Esophagus squamous epithelium (tissue), 5 donors: Measurements from ENCODE around the gene CDC25B. TPM values are rescaled to one million over a fixed set of nuclear protein-coding genes. Genes with fewer than 3 reads are reported as not detected.

Experiments used
- DNase-seq: peaks from one replicate; lab custom pipeline; 2025; lab: John Stamatoyannopoulos, UW
- H3K27ac ChIP-seq, 4 donors: fragments of 200-600 bp; sonication (generic); one replicate each; pipeline ENCODE4 v1.5.1; 2016 to 2019; ENCODE audit warnings: mild to moderate bottlenecking in 1 of 4
- H3K27me3 ChIP-seq, 4 donors: fragments of 200-600 bp; sonication (generic); 1 replicate in 3 of 4; 2 replicates in 1 of 4; pipeline versions ENCODE4 v1.5.1 to v1.6.0; 2017 to 2021; ENCODE audit warnings: antibody characterized with exemption in 1 of 4
- H3K36me3 ChIP-seq, 3 donors: fragments of 200-600 bp; sonication (generic); one replicate each; pipeline ENCODE4 v1.5.1; 2016 to 2019
- H3K4me1 ChIP-seq, 3 donors: fragments of 200-600 bp; sonication (generic); one replicate each; pipeline ENCODE4 v1.5.1; 2017 to 2019
- H3K4me3 ChIP-seq, 4 donors: fragments of 200-600 bp; sonication (generic); 1 replicate in 3 of 4; 2 replicates in 1 of 4; pipeline ENCODE4 v1.5.1; 2016 to 2019; ENCODE audit warnings: mild to moderate bottlenecking in 2 of 4, moderate library complexity in 1 of 4
- H3K9me3 ChIP-seq, 3 donors: fragments of 200-600 bp; sonication (generic); one replicate each; pipeline ENCODE4 v1.5.1; 2016 to 2019
- CTCF ChIP-seq, 6 experiments: fragments of 450-650 bp in 4 of 6; fragments of 200-600 bp in 2 of 6; sonication (generic) in 2 of 6; IDR thresholded peaks; one replicate each; pipeline ENCODE4 v1.5.1; 2016 to 2019; ENCODE audit warnings: antibody characterized with exemption in 6 of 6, mild to moderate bottlenecking in 4 of 6, moderate library complexity in 4 of 6
- POLR2A ChIP-seq, 4 donors: fragments of 450-650 bp; IDR thresholded peaks; one replicate each; pipeline ENCODE4 v1.6.1; 2017; ENCODE audit warnings: antibody characterized with exemption in 4 of 4, mild to moderate bottlenecking in 4 of 4, moderate library complexity in 3 of 4
- WGBS, 2 donors: methylation state at CpG; one replicate each; pipeline ENCODE4 v1.1.5; 2018; 5-methylcytosine and 5-hydroxymethylcytosine counted together
- intact Hi-C: fragments of 100-400 bp; cut with DNase I; formaldehyde crosslinking; loops from one replicate; pipeline ENCODE4 v1.15.0; 2022
- total RNA-seq, 4 donors: library from RNA; depleted of rRNA; stranded (reverse); fragments of >200 nt; gene quantifications; one replicate each; pipeline ENCODE4 v1.1.0, GENCODE V29; 2016
- donor health status: DM: yes; HTN: yes; CAD: no.

CDC25B gene
- total RNA-seq, 4 donors from 2014 or later, result 15.6 to 26.2 (median 18.1) TPM

GRCh38 chr20:3801846-3802245 lies 5.7 kb downstream of the CDC25B start:
- no peak for DNase-seq
- peak overlapping the region in 1 of 4 donors; percentile 11 for H3K27ac ChIP-seq
- peaks cover 9 to 64% (median 50%) of the 10 kb centered on the region in 3 donors for H3K36me3 ChIP-seq
- no peak overlapping the region for H3K4me3 ChIP-seq
- TF ChIP-seq CTCF (IDR thresholded peaks at IDR 0.05), result no peak
- no peak for TF ChIP-seq POLR2A (IDR thresholded peaks at IDR 0.05)
- 60 to 83% methylated on average over 1 of the region's 13 CpGs for WGBS, 2 donors
- intact Hi-C loops, result no loop called here
- no peaks in the 10 kb centered on the region for H3K9me3 ChIP-seq
- peaks cover 46 to 94% (median 65%) of the 10 kb centered on the region in 3 donors for H3K4me1 ChIP-seq
- no peaks in the 10 kb centered on the region for H3K27me3 ChIP-seq

- H3K36me3 ChIP-seq, result peaks cover 9 to 64% (median 50%) of the 10 kb centered on the region in 3 donors
- no peak for DNase-seq
- TF ChIP-seq POLR2A (IDR thresholded peaks at IDR 0.05) (no peak), CTCF (IDR thresholded peaks at IDR 0.05) (no peak)
- no peaks in the 10 kb centered on the region for H3K9me3 ChIP-seq
- 90% methylated on average over 7 to 10 of the region's 11 CpGs for WGBS, 2 donors
- H3K27me3 ChIP-seq, result no peaks in the 10 kb centered on the region
- intact Hi-C loops, result no loop called here
- H3K4me1 ChIP-seq, result peaks cover 46 to 94% (median 66%) of the 10 kb centered on the region in 3 donors
- H3K27ac ChIP-seq, result peak overlapping the region in 1 of 4 donors; percentile 96
- H3K4me3 ChIP-seq, result no peak overlapping the region
Observed at GRCh38 chr20:3802524-3803239, 6.6 kb downstream of the CDC25B start.

GRCh38 chr20:3803289-3803688 lies 7.2 kb downstream of the CDC25B start:
- DNase-seq, result no peak
- H3K4me3 ChIP-seq, result no peak overlapping the region
- no peaks in the 10 kb centered on the region for H3K27me3 ChIP-seq
- peaks cover 9 to 64% (median 50%) of the 10 kb centered on the region in 3 donors for H3K36me3 ChIP-seq
- whole genome bisulfite sequencing, 2 donors, result 86% methylated on average over 13 of the region's 14 CpGs; no CpG with 5 or more reads in 1 of the 2 donors
- peaks cover 49 to 94% (median 66%) of the 10 kb centered on the region in 3 donors for H3K4me1 ChIP-seq
- H3K9me3 ChIP-seq, result no peaks in the 10 kb centered on the region
- peak overlapping the region in 1 of 4 donors; percentile 96 for H3K27ac ChIP-seq
- intact Hi-C loops, result no loop called here
- TF ChIP-seq CTCF (IDR thresholded peaks at IDR 0.05), result no peak
- TF ChIP-seq POLR2A (IDR thresholded peaks at IDR 0.05), result no peak

GRCh38 chr20:3803854-3804253 lies 7.7 kb downstream of the CDC25B start:
- Histone ChIP-seq H3K4me3 (no peak overlapping the region), H3K36me3 (peaks cover 9 to 58% (median 50%) of the 10 kb centered on the region in 3 donors), H3K4me1 (peaks cover 52 to 94% (median 63%) of the 10 kb centered on the region in 3 donors), H3K9me3 (no peaks in the 10 kb centered on the region), H3K27ac (peak overlapping the region; percentile 68 to 97 (median 94)), H3K27me3 (no peaks in the 10 kb centered on the region)
- TF ChIP-seq POLR2A (IDR thresholded peaks at IDR 0.05) (no peak), CTCF (IDR thresholded peaks at IDR 0.05) (no peak)
- 73 to 84% methylated on average over 6 of the region's 6 CpGs for WGBS, 2 donors
- intact Hi-C loops, result no loop called here
- no peak for DNase-seq

- TF ChIP-seq CTCF (IDR thresholded peaks at IDR 0.05), result no peak
- no peak for TF ChIP-seq POLR2A (IDR thresholded peaks at IDR 0.05)
- 38 to 61% methylated on average over 2 to 3 of the region's 11 CpGs for WGBS, 2 donors
- H3K4me1 ChIP-seq, result peaks cover 52 to 93% (median 58%) of the 10 kb centered on the region in 3 donors
- H3K9me3 ChIP-seq, result no peaks in the 10 kb centered on the region
- H3K4me3 ChIP-seq, result no peak overlapping the region
- H3K36me3 ChIP-seq, result peaks cover 9 to 54% (median 50%) of the 10 kb centered on the region in 3 donors
- no peaks in the 10 kb centered on the region for H3K27me3 ChIP-seq
- peak overlapping the region; percentile 68 to 97 (median 94) for H3K27ac ChIP-seq
- DNase-seq, result no peak
- intact Hi-C loops, result no loop called here
Observed at GRCh38 chr20:3804254-3804751, 8.2 kb downstream of the CDC25B start.
